ENCODE measurements around the gene CPEB3. TPM values are rescaled to one million over a fixed set of nuclear protein-coding genes. Genes with fewer than 3 reads are reported as not detected.
"Not testable (repeated sequence)": the region's sequence is repeated elsewhere in the genome, so short reads cannot be mapped to it uniquely, and the experiment has no call there.

CPEB3 gene
- polyA plus RNA-seq, 2 of the 4 experiments (the other 2 are of a cell fraction): 0.37 to 0.41 TPM

- POLR2A ChIA-PET: no interaction called here
- WGBS (ENCODE audit: missing lambda C conversion rate): 66% methylated on average over 1 of the region's 1 CpG
- FAIRE-seq (no peak), ATAC-seq (no peak), DNase-seq (ENCODE audit: low read depth in 1 of 2, low spot score in 1 of 2) (no peak)
- Histone ChIP-seq H3K4me1 (no peaks in the 10 kb centered on the region), H3K9me3 (no peaks in the 10 kb centered on the region), H3K27ac (no peak overlapping the region), H3K4me2 (no peak overlapping the region), H3K4me3 (no peak overlapping the region)
- TF ChIP-seq PHF8 (IDR thresholded peaks at IDR 0.05; ENCODE audit: borderline replicate concordance, low read depth) (no peak), RNF2 (IDR thresholded peaks at IDR 0.05; ENCODE audit: borderline replicate concordance, low read depth) (no peak), POLR2A (IDR thresholded peaks at IDR 0.05; ENCODE audit: low read length) (no peak), EP300 (IDR thresholded peaks at IDR 0.05) (no peak), RAD21 (conservative IDR thresholded peaks at IDR 0.05 in 1 of 2, IDR thresholded peaks at IDR 0.05 in 1 of 2) (no peak)
- CTCF ChIA-PET: no interaction called here
Observed at GRCh38 chr10:92038949-92039348, 251.9 kb downstream of the CPEB3 start.

DNA sequence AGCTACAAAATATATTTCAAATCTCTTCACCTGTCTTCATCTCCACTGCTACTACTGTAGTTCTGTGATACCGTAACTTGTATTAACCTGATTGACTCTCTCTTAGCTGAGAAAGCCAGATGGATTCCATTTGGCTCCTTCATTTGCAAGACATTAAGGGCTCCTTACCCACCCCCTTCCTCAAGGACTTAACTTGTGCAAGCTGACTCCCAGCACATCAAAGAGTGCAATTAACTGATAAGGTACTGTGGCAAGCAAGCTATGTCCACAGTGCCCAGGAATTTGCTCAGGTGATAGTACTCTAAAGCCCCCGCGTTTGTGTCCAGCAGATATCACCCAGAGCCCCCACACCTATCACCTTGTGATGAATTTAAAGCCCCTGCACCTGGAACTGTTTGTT is 257.8 kb downstream of the CPEB3 start:
- H3K4me3 ChIP-seq; CTCF ChIA-PET; H3K27ac ChIP-seq; FAIRE-seq; H3K4me1 ChIP-seq; H3K9me3 ChIP-seq; H3K4me2 ChIP-seq; DNase-seq (ENCODE audit: low read depth in 1 of 2, low spot score in 1 of 2); ATAC-seq; POLR2A ChIA-PET: not testable (repeated sequence)
- WGBS (ENCODE audit: missing lambda C conversion rate): 90% methylated on average over 3 of the region's 3 CpGs

DNA sequence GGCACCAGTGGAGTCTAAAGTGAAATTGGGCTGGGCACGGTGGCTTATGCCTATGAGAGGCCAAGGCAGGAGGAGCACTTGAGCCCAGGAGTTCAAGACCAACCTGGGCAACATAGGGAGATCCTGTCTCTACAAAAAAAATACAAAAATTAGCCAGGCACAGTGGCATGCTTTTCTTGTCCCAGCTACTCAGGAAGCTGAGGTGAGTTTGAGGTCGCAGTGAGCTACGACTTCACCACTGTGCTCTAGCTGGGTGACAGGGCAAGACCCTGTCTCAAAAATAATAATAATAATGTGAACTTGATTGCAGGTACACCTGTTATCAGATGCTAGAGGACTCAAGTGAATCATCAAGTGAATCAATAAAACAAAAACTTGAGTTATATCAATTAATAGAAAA is 259.3 kb downstream of the CPEB3 start:
- FAIRE-seq: no peak
- no peaks in the 10 kb centered on the region for H3K4me1 ChIP-seq
- no peak overlapping the region for H3K27ac ChIP-seq
- no peak for ATAC-seq
- 96% methylated on average over 3 of the region's 3 CpGs for WGBS (ENCODE audit: missing lambda C conversion rate)
- H3K9me3 ChIP-seq: no peaks in the 10 kb centered on the region
- ChIA-PET CTCF (no interaction called here), POLR2A (no interaction called here)
- H3K4me2 ChIP-seq: no peak overlapping the region
- no peak for DNase-seq (ENCODE audit: low read depth in 1 of 2, low spot score in 1 of 2)
- no peak overlapping the region for H3K4me3 ChIP-seq
- no peak for TF ChIP-seq HOXB13 (CRISPR knock-in tag; IDR thresholded peaks at IDR 0.05; ENCODE audit: low read depth)
- TF ChIP-seq HES2 (IDR thresholded peaks at IDR 0.05): no peak
- TF ChIP-seq MAX (IDR thresholded peaks at IDR 0.05): no peak
- TF ChIP-seq ZNF302 (CRISPR knock-in tag; IDR thresholded peaks at IDR 0.05): no peak
- TF ChIP-seq, protein P1, sequence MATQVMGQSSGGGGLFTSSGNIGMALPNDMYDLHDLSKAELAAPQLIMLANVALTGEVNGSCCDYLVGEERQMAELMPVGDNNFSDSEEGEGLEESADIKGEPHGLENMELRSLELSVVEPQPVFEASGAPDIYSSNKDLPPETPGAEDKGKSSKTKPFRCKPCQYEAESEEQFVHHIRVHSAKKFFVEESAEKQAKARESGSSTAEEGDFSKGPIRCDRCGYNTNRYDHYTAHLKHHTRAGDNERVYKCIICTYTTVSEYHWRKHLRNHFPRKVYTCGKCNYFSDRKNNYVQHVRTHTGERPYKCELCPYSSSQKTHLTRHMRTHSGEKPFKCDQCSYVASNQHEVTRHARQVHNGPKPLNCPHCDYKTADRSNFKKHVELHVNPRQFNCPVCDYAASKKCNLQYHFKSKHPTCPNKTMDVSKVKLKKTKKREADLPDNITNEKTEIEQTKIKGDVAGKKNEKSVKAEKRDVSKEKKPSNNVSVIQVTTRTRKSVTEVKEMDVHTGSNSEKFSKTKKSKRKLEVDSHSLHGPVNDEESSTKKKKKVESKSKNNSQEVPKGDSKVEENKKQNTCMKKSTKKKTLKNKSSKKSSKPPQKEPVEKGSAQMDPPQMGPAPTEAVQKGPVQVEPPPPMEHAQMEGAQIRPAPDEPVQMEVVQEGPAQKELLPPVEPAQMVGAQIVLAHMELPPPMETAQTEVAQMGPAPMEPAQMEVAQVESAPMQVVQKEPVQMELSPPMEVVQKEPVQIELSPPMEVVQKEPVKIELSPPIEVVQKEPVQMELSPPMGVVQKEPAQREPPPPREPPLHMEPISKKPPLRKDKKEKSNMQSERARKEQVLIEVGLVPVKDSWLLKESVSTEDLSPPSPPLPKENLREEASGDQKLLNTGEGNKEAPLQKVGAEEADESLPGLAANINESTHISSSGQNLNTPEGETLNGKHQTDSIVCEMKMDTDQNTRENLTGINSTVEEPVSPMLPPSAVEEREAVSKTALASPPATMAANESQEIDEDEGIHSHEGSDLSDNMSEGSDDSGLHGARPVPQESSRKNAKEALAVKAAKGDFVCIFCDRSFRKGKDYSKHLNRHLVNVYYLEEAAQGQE (IDR thresholded peaks at IDR 0.05): no peak

DNA sequence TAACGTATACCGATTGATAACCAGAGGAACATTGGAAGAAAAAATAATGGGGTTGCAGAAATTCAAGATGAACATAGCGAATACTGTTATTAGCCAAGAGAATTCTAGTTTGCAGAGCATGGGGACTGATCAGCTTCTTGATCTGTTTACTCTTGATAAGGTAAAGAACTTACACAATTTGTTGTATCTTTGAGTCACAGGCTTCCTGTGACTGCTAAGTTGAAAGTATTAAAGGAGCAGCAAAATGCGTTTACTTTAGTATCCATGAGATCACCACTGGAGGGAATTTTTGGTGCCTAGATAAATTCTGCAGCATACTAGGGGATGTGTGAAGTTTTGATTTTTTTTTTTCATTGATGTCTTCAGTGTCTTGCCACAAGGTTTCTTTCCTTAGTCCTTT is 263.7 kb downstream of the CPEB3 start:
- CTCF ChIA-PET: no interaction called here

More for the DNA sequence above, 263.7 kb downstream of the CPEB3 start:
- WGBS (ENCODE audit: missing lambda C conversion rate): 81% methylated on average over 4 of the region's 4 CpGs
- no peak for FAIRE-seq
- Histone ChIP-seq H3K4me3 (no peak overlapping the region), H3K9me3 (no peaks in the 10 kb centered on the region), H3K4me2 (no peak overlapping the region), H3K27ac (no peak overlapping the region), H3K4me1 (no peaks in the 10 kb centered on the region)
- TF ChIP-seq GATA3 (IDR thresholded peaks at IDR 0.05; ENCODE audit: borderline replicate concordance) (no peak), ZSCAN20 (CRISPR knock-in tag; IDR thresholded peaks at IDR 0.05) (no peak), NR3C1 (IDR thresholded peaks at IDR 0.05) (no peak), MAFK (IDR thresholded peaks at IDR 0.05; ENCODE audit: partially characterized antibody) (no peak), PHF8 (IDR thresholded peaks at IDR 0.05; ENCODE audit: borderline replicate concordance, low read depth) (no peak), JUNB (IDR thresholded peaks at IDR 0.05) (no peak), CHD4 (IDR thresholded peaks at IDR 0.05; ENCODE audit: borderline replicate concordance) (no peak), FOXS1 (CRISPR knock-in tag; IDR thresholded peaks at IDR 0.05) (no peak), CBX2 (IDR thresholded peaks at IDR 0.05; ENCODE audit: borderline replicate concordance, low read depth) (no peak), KDM1A (IDR thresholded peaks at IDR 0.05; ENCODE audit: low read depth) (no peak)
- TF ChIP-seq, protein P2, sequence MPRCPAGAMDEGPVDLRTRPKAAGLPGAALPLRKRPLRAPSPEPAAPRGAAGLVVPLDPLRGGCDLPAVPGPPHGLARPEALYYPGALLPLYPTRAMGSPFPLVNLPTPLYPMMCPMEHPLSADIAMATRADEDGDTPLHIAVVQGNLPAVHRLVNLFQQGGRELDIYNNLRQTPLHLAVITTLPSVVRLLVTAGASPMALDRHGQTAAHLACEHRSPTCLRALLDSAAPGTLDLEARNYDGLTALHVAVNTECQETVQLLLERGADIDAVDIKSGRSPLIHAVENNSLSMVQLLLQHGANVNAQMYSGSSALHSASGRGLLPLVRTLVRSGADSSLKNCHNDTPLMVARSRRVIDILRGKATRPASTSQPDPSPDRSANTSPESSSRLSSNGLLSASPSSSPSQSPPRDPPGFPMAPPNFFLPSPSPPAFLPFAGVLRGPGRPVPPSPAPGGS (IDR thresholded peaks at IDR 0.05): no peak
- TF ChIP-seq, protein P3, sequence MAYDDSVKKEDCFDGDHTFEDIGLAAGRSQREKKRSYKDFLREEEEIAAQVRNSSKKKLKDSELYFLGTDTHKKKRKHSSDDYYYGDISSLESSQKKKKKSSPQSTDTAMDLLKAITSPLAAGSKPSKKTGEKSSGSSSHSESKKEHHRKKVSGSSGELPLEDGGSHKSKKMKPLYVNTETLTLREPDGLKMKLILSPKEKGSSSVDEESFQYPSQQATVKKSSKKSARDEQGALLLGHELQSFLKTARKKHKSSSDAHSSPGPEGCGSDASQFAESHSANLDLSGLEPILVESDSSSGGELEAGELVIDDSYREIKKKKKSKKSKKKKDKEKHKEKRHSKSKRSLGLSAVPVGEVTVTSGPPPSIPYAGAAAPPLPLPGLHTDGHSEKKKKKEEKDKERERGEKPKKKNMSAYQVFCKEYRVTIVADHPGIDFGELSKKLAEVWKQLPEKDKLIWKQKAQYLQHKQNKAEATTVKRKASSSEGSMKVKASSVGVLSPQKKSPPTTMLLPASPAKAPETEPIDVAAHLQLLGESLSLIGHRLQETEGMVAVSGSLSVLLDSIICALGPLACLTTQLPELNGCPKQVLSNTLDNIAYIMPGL (CRISPR knock-in tag; IDR thresholded peaks at IDR 0.05; ENCODE audit: borderline replicate concordance): no peak
- POLR2A ChIA-PET: no interaction called here
- no peak for ATAC-seq
- DNase-seq (ENCODE audit: low read depth in 1 of 2, low spot score in 1 of 2): no peak
